NCI-H526 (cell line): ENCODE results near the gene ADAMTS8.

ENCODE experiments used
- DNase-seq, 2 experiments: peaks; one replicate each; lab custom pipeline; 2025; lab: John Stamatoyannopoulos, UW

Gene ADAMTS8

GRCh38 chr11:130462101-130462885, 33.9 kb upstream of the ADAMTS8 start:
- DNase-seq = no peak

- no peak for DNase-seq
Measured at GRCh38 chr11:130459521-130459920, 31.1 kb upstream of the ADAMTS8 start.

GRCh38 chr11:130458410-130458729, 30.0 kb upstream of the ADAMTS8 start:
- no peak for DNase-seq

GRCh38 chr11:130457623-130458409, 29.4 kb upstream of the ADAMTS8 start:
- no peak for DNase-seq

- DNase-seq = no peak
Measured at GRCh38 chr11:130456286-130456685, 27.9 kb upstream of the ADAMTS8 start.

GRCh38 chr11:130455483-130456127, 27.2 kb upstream of the ADAMTS8 start:
- no peak for DNase-seq

- DNase-seq = no peak
Measured at GRCh38 chr11:130454491-130455252, 26.3 kb upstream of the ADAMTS8 start.

GRCh38 chr11:130452940-130453339, 24.5 kb upstream of the ADAMTS8 start:
- DNase-seq = peak in 1 of 2 experiments; percentile 22

GRCh38 chr11:130452176-130452575, 23.8 kb upstream of the ADAMTS8 start:
- DNase-seq = no peak

- no peak for DNase-seq
Measured at GRCh38 chr11:130451231-130452019, 23.0 kb upstream of the ADAMTS8 start.

GRCh38 chr11:130449996-130450769, 21.8 kb upstream of the ADAMTS8 start:
- DNase-seq = peak in 1 of 2 experiments; percentile 74

- DNase-seq = no peak
Measured at GRCh38 chr11:130449310-130449990, 21.0 kb upstream of the ADAMTS8 start.

GRCh38 chr11:130448416-130449309, 20.3 kb upstream of the ADAMTS8 start, which contains the start of gene ADAMTS15:
TSS of gene ADAMTS15 (plus strand) at chr11:130448645. CDS start at chr11:130448974, 329 bp downstream.
- DNase-seq = peak; percentile 89 to 99

- DNase-seq = no peak
Measured at GRCh38 chr11:130448039-130448415, 19.6 kb upstream of the ADAMTS8 start.

- DNase-seq = no peak
Measured at GRCh38 chr11:130445788-130446187, 17.4 kb upstream of the ADAMTS8 start.

GRCh38 chr11:130442737-130443136, 14.3 kb upstream of the ADAMTS8 start:
- no peak for DNase-seq

- no peak for DNase-seq
Measured at GRCh38 chr11:130441719-130442118, 13.3 kb upstream of the ADAMTS8 start.

GRCh38 chr11:130439876-130440275, 11.5 kb upstream of the ADAMTS8 start:
- no peak for DNase-seq

- DNase-seq = no peak
Measured at GRCh38 chr11:130439160-130439519, 10.7 kb upstream of the ADAMTS8 start.
